HG03095 (cell line): ENCODE results near the gene GRIK4.
"Not testable (repeated sequence)": the region's sequence is repeated elsewhere in the genome, so short reads cannot be mapped to it uniquely, and the experiment has no call there.

ENCODE experiments used
- ATAC-seq: cut with Tn5 transposase; IDR thresholded peaks from one replicate; pipeline ENCODE4 v1.9.1; 2021; ENCODE audit warnings: moderate library complexity; ENCODE audit not compliant: unreplicated experiment

Gene GRIK4

GRCh38 chr11:120765710-120766109, 254.2 kb downstream of the GRIK4 start:
- not testable (repeated sequence) for ATAC-seq

DNA sequence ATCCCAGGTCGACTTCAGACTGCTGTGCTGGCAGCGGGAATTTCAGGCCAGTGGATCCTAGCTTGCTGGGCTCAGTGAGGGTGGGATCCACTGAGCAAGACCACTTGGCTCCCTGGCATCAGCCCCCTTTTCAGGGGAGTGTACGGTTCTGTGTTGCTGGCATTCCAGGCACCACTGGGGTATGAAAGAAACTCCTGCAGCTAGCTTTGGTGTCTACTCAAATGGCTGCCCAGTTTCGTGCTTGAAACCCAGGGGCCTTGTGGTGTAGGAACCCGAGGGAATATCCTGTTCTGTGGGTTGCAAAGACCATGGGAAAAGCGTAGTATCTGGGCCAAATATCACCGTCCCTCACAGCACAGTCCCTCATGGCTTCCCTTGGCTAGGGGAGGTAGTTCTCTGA, 254.8 kb downstream of the GRIK4 start:
- no peak for ATAC-seq

DNA sequence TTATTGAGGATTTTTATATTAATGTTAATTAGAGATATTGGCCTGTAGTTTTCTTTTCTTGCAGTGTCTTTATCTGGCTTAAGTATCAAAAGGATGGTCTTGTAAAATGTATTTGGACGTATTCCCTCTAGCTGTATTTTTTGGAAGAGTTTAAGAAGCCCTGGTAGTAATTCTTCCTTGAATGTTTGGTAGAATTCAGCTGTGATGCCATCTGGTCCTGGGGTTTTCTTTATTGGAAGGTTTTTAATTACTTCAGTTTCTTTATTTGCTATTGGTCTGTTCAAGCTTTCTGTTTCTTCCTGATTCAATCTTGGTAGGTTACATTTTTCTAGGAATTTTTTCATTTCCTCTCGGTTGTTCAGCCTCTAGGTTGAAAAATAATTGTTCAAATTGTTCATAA, 257.4 kb downstream of the GRIK4 start:
- no peak for ATAC-seq

DNA sequence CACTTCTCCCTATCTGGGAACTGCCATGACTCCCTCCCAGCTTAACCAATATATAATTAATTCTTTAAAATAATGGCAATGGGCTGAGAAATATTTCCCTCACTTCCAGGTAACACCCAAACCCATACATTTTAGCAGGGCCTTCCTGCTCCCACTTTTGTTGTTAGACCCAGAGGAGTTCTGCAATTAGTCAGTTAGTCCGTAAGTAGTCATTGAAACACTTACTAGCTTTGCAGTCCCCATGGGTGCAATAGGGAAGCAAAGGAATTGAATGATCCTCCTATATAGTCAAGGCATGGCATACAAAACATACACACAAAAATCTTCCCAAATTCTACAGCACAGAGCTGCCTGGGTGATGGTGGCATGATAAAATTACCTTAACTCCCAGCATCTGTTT, 258.4 kb downstream of the GRIK4 start:
- no peak for ATAC-seq

- no peak for ATAC-seq
Observed at GRCh38 chr11:120771551-120772060, 260.1 kb downstream of the GRIK4 start.

DNA sequence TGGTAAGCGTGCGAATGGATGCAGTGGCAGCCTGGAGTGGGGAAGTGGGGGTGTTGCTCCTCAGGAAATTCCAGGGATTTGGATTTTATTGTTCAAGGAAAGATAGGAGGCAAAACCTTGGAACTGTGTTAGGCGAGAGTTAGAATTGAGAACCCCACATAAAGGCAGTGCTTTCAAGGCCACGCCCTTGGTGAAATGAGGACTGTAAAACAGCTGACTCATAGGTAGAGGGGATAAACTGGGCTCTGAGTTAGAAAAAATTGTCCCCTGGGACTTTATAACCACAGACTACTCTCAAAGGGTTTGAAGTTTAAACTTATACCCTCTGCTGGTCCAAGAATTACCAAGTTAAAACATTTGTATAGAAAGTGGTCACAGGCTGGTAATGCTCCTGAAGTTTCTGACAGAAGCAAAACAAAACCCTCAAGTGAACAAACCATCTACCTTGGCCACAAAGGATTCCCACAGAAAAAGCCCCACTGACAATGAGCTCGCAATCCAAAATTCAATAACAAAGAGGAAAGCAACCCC, 262.0 kb downstream of the GRIK4 start:
- peak; percentile 63 for ATAC-seq

GRCh38 chr11:120774591-120775386, 263.2 kb downstream of the GRIK4 start:
- ATAC-seq: no peak

DNA sequence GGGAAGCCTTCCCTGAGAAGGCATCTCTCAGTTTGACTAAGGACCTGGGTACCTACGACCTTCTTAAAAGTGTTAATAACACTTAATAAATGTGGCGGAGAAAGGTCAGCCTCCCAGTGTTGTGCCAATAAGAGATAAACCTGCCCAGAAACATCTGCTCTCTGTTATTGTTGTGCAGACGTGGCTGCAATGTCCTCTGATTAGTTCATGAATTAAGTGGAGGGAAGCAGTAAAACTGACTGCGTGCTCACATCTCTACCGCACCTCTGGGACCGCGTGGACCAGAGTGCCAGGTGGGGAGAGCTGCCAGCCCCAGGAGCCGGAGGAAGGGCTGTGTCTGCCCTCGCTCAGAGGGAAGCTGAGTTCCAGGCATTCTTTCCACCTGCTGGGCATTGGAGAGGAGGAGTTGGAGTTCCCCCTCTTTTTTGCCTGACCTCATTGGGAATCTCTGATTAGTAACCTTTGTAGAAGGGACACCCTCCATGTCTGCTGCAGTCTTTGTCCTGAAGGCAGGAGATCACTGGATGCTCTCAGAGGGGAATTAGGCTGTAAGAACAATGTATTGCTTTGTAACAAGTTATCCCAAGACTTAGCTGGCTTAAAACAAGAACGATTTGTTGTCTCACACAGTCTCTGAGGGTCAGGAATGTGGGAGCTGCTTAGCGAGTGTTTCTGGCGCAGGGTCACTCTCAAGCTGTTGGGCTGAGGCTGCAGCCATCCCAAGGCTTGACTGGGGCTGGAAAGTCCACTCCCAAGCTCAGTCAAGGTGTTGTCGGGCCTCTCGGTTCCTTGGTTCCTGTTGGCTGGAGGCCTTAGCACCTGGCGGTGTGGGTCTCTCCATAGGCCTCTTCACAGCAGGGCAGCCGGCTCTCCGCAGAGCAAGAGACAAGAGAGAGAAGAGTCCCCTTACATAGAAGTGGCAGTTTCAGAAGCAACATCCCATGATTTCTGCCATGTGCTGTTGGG, 264.7 kb downstream of the GRIK4 start:
- no peak for ATAC-seq

DNA sequence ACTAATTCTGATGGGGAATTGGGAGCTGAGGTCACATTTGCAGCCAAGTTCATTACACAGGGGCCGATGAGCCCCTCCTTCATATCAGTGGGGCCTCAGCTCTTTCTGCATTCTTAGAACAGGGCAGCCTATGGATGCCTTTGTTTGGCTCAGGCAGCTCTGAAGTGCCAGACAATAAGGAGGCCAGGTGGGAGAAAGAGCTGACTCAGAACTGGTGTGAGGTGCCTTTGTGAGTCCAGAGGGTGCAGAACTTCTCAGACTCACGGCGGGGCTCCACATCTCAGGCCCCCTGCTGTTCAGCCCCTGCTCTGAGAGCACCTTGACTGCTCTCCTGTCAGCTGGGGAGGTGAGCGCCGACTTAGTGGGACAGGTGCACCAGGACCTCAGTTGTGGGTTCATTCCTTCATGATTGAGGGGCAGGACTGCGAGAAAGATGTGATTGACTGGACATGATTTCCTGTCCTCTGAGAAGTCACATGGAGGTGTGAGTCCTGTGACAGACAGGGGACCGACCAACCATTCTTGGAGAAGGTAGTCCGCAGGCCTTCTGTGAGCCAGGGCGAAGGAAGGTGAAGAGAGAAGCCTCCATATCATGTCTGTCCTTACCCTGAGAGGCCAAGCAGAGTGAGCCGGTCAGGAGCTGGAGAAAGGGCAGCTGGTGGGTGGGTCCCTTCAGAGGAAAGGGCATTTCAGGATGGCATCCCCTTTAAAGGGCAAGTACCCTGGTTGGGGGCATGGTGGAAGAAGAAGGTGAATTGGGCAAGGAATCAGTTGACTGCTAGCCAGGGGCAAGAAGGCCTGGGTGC, 267.3 kb downstream of the GRIK4 start:
- no peak for ATAC-seq

GRCh38 chr11:120780239-120780638, 268.7 kb downstream of the GRIK4 start:
- ATAC-seq: no peak

DNA sequence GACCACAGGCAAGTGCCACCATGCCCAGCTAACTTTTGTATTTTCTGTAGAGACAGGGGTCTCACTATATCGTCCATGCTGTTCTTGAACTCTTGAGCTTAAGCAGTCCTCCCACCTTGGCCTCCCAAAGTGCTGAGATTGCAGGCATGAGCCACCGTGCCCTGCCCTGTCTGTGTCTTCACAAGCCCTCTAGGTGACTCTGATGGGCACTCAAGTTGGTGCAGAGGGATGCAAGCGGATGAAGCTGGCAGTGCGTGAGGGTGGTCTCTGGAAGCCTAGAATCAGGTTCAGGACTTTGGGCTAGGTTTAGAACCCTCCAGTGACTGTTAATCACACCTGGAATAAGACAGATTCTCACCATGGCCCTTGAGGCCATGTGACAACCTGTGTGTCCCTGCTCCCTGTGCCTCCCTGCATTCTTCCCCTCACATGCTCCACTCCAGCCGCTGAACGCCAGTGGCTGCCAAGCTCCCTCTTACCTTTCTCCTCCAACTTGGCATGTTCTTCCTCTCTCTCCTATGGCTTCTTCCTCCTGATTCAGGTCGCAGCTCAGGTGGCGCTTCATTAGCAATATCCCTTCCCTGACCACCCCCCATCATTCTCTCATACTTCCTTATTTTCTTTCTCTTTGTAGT, 270.1 kb downstream of the GRIK4 start:
- ATAC-seq: no peak

DNA sequence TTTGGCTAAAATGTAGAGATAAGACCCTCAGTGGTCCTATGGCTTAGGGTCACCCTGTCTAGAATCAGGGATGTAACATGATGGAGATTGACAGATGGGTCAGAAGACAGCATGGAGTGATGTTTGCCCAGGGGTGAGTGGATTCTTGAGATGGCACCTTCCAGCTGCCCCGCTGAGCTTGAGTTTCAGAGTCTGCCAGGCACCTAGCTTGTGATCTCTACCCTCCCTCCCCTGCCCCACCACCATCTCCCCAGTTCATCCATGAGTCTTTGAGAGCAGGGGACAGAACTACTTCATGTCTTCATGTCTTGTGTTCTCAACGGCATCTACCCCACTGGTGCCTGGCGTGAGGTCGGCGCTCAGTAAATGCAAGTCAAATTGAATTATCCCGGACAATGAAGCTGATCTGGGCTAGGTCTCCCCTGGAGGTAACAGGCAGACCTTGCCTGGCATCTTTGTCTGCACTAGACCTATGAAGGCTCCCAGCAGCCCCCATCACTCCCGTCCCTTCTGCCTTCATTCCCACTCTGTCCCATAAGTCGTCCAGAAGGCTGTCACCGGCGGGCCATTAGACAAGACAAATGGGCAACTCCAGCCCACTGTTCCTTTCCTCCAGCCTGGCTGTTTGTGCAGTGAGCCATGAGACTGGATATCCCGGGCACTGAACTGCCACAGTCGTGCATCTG, 273.2 kb downstream of the GRIK4 start:
- ATAC-seq: no peak

DNA sequence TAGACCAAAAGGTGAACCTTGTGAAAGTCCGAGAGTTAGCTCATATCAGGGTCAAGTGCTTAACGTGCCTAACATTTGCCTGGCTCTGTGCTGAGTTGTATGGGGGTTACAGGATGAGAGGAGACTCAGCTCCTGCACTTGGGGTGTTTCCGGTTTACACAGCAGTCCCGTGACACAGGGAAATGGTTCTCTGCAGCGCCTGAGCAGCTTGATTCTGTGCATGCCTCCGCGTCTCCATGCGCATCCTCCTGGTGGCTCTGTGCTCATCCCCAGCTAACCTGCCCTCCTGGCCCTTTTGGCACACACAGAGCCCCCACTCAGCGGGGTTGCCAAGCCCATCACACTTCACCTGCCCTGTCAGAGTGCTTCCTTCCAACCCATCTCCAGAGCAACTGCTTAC, 274.0 kb downstream of the GRIK4 start:
- ATAC-seq: no peak

DNA sequence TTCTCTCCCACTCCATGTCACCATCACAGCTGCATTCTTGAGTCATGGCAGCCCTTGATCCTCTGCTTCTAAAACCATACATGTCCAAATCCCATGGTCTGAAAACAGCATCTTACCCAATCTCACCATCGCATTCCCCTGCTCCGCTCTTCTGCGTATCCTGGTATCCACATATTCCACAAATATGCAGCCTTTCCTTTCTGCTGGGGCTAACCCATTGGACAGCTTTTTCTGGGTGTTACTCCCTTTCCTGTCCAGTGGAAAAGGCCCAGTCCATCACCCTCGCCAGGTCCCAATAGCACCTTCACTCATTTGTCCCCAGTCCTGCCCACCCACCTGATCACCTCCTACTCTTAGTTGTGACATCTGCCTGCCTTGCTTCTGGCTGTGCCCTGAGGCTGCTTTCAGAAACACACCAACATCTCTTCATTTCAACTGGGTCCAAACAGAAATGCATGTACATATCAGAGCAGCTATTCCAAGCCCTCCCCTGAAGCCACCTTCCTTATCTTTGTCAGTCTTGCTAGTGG, 274.7 kb downstream of the GRIK4 start:
- no peak for ATAC-seq

GRCh38 chr11:120787224-120787623, 275.7 kb downstream of the GRIK4 start:
- ATAC-seq: not testable (repeated sequence)

GRCh38 chr11:120789391-120789790, 277.8 kb downstream of the GRIK4 start:
- no peak for ATAC-seq

- ATAC-seq: no peak
Observed at GRCh38 chr11:120792306-120792705, 280.8 kb downstream of the GRIK4 start.

DNA sequence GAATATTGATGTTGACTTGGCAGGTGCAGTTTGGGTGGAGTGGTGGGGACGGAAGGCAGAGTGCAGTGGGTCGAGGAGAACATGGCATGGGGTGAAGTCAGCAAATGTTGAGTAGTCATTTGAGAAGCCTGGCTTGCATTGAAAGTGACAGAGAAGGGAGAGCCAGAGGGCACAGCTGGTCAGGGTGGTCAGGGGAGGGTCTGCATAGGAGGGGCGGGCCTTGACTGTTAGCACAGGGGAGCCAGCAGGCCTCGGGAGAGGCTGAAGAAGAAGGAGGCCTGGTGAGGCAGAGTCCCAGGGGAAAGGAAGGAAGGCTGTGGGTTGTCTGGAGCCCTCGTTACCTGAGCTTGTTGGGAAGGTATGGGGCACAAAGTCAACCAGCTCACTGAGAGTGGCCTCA, 281.6 kb downstream of the GRIK4 start:
- ATAC-seq: no peak

- ATAC-seq: no peak
Observed at GRCh38 chr11:120793806-120794479, 282.4 kb downstream of the GRIK4 start.
